HEK293 (cell line): ENCODE measurements around the gene RPS14.

ENCODE experiments used
- CTCF ChIA-PET: fragments of 350-600 bp; formaldehyde crosslinking; extraction: SDS; loops from one replicate; lab custom pipeline; 2021; ENCODE audit warnings: antibody characterized with exemption; lab: Yijun Ruan, JAX
- POLR2A ChIA-PET: fragments of 300-600 bp; formaldehyde crosslinking; extraction: SDS; loops from one replicate; lab custom pipeline; 2020; ENCODE audit warnings: antibody characterized with exemption, inconsistent platforms; lab: Yijun Ruan, JAX
- H3K27ac ChIP-seq: fragments of 200-500 bp; sonication (Bioruptor generic); 2 replicates; pipeline ENCODE4 v1.5.1; 2014; ENCODE audit warnings: low read depth, low read length, control low read depth, inconsistent platforms; ENCODE audit errors: extremely low read depth
- H3K36me3 ChIP-seq, 2 experiments: fragments of 200-500 bp in 1 of 2; sonication (Bioruptor generic) in 1 of 2; 1 replicate in 1 of 2; 2 replicates in 1 of 2; pipeline ENCODE4 v1.5.1; 2014 to 2017; ENCODE audit warnings: inconsistent platforms in 2 of 2, low read length in 2 of 2; ENCODE audit not compliant: control insufficient read depth in 2 of 2, insufficient read depth in 1 of 2
- H3K4me1 ChIP-seq: fragments of 200-500 bp; sonication (Bioruptor generic); 2 replicates; pipeline ENCODE4 v1.5.1; 2014; ENCODE audit warnings: mild to moderate bottlenecking, low read length, inconsistent platforms; ENCODE audit not compliant: control insufficient read depth, insufficient read depth
- H3K4me3 ChIP-seq: 2 replicates; pipeline ENCODE4 v1.5.1; 2011; ENCODE audit warnings: low read depth, mild to moderate bottlenecking, control low read depth, low read length, moderate library complexity
- H3K9me3 ChIP-seq: fragments of 200-500 bp; sonication (Bioruptor generic); 2 replicates; pipeline ENCODE4 v1.5.1; 2014; ENCODE audit warnings: low read depth, low read length, inconsistent platforms; ENCODE audit not compliant: control insufficient read depth, insufficient read depth
- GLI4 ChIP-seq: fragments of 450-650 bp; formaldehyde crosslinking; IDR thresholded peaks from 2 replicates; pipeline ENCODE4 v1.5.1; 2016; ENCODE audit warnings: missing biosample characterization, missing genetic modification characterization
- GLIS1 ChIP-seq: fragments of 450-650 bp; formaldehyde crosslinking; IDR thresholded peaks from 2 replicates; pipeline ENCODE4 v1.5.1; 2016; ENCODE audit warnings: missing biosample characterization, missing genetic modification characterization
- HOXC10 ChIP-seq: sonication (generic); formaldehyde crosslinking; IDR thresholded peaks from 2 replicates; pipeline ENCODE4 v1.8.1; 2023; ENCODE audit warnings: mild to moderate bottlenecking, missing genetic modification reagents
- KLF1 ChIP-seq: fragments of 450-650 bp; formaldehyde crosslinking; IDR thresholded peaks from 2 replicates; pipeline ENCODE4 v1.5.1; 2016; ENCODE audit warnings: missing biosample characterization, missing genetic modification characterization
- KLF10 ChIP-seq: fragments of 450-650 bp; IDR thresholded peaks from 2 replicates; pipeline ENCODE4 v1.5.1; 2018; ENCODE audit warnings: missing biosample characterization, mild to moderate bottlenecking, missing genetic modification characterization
- KLF8 ChIP-seq: fragments of 450-650 bp; formaldehyde crosslinking; IDR thresholded peaks from 2 replicates; pipeline ENCODE4 v1.5.1; 2016; ENCODE audit warnings: missing biosample characterization, missing genetic modification characterization
- SP3 ChIP-seq: fragments of 450-650 bp; formaldehyde crosslinking; IDR thresholded peaks from 2 replicates; pipeline ENCODE4 v1.5.1; 2016; ENCODE audit warnings: missing biosample characterization, missing genetic modification characterization
- TRIM28 ChIP-seq: IDR thresholded peaks from 2 replicates; pipeline ENCODE4 v1.6.1; 2011; ENCODE audit warnings: low read length, control low read depth, borderline replicate concordance
- ZBTB44 ChIP-seq: fragments of 450-650 bp; IDR thresholded peaks from 2 replicates; pipeline ENCODE4 v1.5.1; 2018; ENCODE audit warnings: missing biosample characterization, mild to moderate bottlenecking, missing genetic modification characterization
- ZFHX2 ChIP-seq: fragments of 450-650 bp; formaldehyde crosslinking; conservative IDR thresholded peaks from 2 replicates; pipeline ENCODE4 v1.5.1; 2016; ENCODE audit warnings: missing biosample characterization, missing genetic modification characterization
- ZFP69B ChIP-seq: fragments of 450-650 bp; formaldehyde crosslinking; IDR thresholded peaks from 2 replicates; pipeline ENCODE4 v1.5.1; 2016; ENCODE audit warnings: missing biosample characterization, missing genetic modification characterization
- ZIC2 ChIP-seq: fragments of 450-650 bp; formaldehyde crosslinking; IDR thresholded peaks from 2 replicates; pipeline ENCODE4 v1.5.1; 2016; ENCODE audit warnings: missing biosample characterization, missing genetic modification characterization
- ZNF112 ChIP-seq: fragments of 450-650 bp; formaldehyde crosslinking; IDR thresholded peaks from 2 replicates; pipeline ENCODE4 v1.5.0; 2017; ENCODE audit warnings: missing biosample characterization, missing genetic modification characterization
- ZNF302 ChIP-seq: fragments of 450-650 bp; formaldehyde crosslinking; IDR thresholded peaks from 2 replicates; pipeline ENCODE4 v1.5.1; 2016; ENCODE audit warnings: missing biosample characterization, missing genetic modification characterization, low read depth
- ZNF426 ChIP-seq: fragments of 450-650 bp; formaldehyde crosslinking; IDR thresholded peaks from 2 replicates; pipeline ENCODE4 v1.5.1; 2017; ENCODE audit warnings: missing biosample characterization, missing genetic modification characterization, mild to moderate bottlenecking, inconsistent platforms, moderate library complexity
- ZNF510 ChIP-seq: fragments of 450-650 bp; formaldehyde crosslinking; IDR thresholded peaks from 2 replicates; pipeline ENCODE4 v1.5.1; 2018; ENCODE audit warnings: mild to moderate bottlenecking, missing genetic modification characterization, missing biosample characterization; ENCODE audit not compliant: insufficient replicate concordance
- ZNF585B ChIP-seq: fragments of 450-650 bp; formaldehyde crosslinking; IDR thresholded peaks from 2 replicates; pipeline ENCODE4 v1.5.1; 2016; ENCODE audit warnings: missing biosample characterization, missing genetic modification characterization
- ZNF645 ChIP-seq: fragments of 450-650 bp; formaldehyde crosslinking; IDR thresholded peaks from 2 replicates; pipeline ENCODE4; 2016; ENCODE audit warnings: missing biosample characterization, missing genetic modification characterization
- ZNF664 ChIP-seq: fragments of 450-650 bp; formaldehyde crosslinking; IDR thresholded peaks from 2 replicates; pipeline ENCODE4 v1.5.1; 2016; ENCODE audit warnings: missing biosample characterization, missing genetic modification characterization
- ZNF777 ChIP-seq: fragments of 450-650 bp; formaldehyde crosslinking; IDR thresholded peaks from 2 replicates; pipeline ENCODE4 v1.5.1; 2017; ENCODE audit warnings: missing biosample characterization, missing genetic modification characterization, borderline replicate concordance
- ZXDB ChIP-seq: fragments of 450-650 bp; formaldehyde crosslinking; IDR thresholded peaks from 2 replicates; pipeline ENCODE4 v1.5.1; 2016; ENCODE audit warnings: missing biosample characterization, missing genetic modification characterization
- TF ChIP-seq, protein P1 (sequence below): fragments of 450-650 bp; formaldehyde crosslinking; IDR thresholded peaks from 2 replicates; pipeline ENCODE4 v1.5.1; 2016; ENCODE audit warnings: missing biosample characterization, missing genetic modification characterization
- TF ChIP-seq, protein P2 (sequence below): fragments of 450-650 bp; formaldehyde crosslinking; IDR thresholded peaks from 2 replicates; pipeline ENCODE4 v1.5.1; 2016; ENCODE audit warnings: missing biosample characterization, missing genetic modification characterization
- TF ChIP-seq, protein P3 (sequence below): fragments of 450-650 bp; formaldehyde crosslinking; IDR thresholded peaks from 2 replicates; pipeline ENCODE4 v1.5.1; 2016; ENCODE audit warnings: missing biosample characterization, missing genetic modification characterization

RPS14 gene

DNA sequence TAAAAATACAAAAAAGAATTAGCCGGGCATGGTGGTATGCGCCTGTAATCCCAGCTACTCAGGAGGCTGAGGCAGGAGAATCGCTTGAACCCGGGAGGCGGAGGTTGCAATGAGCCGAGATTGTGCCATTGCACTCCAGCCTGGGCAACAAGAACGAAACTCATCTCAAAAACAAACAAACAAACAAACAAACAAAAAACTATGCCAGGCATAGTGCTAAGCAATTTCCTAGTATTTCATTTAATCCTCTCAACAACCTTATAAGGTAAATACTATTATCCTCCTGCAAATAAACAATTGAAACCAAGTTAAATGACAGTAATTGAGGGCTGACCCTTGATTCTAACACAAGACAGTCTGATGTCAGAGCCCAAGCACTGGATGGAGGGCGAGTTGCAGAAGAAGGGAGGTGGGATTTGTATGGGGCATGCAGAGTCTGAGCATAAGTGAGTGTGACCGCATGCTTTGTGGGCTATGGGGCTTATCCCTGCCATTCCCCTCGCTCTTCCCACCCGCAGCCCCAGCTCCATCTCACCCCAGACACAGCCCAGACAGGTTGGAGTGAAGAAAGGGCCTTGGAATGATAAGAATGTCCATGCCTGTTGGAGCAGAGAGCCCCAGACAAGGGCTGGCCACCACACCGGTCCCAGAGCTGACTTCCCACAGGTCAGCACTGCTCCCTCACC, 24.3 kb upstream of the RPS14 start:
- POLR2A ChIA-PET, result interaction anchor here (0.6 to 0.7 kb wide), 3 partner anchors 11 to 418 kb away, joined by 3 to 5 read pairs (median 3); no protein-coding TSS in a partner anchor
- no peaks in the 10 kb centered on the region for H3K9me3 ChIP-seq
- CTCF ChIA-PET, result interaction anchor here (0.6 to 1.3 kb wide), 2 partner anchors 15 to 77 kb away, joined by 3 read pairs; no protein-coding TSS in a partner anchor
- no peaks in the 10 kb centered on the region for H3K4me1 ChIP-seq
- no peak overlapping the region for H3K4me3 ChIP-seq
- H3K36me3 ChIP-seq, result no peaks in the 10 kb centered on the region
- H3K27ac ChIP-seq, result no peak overlapping the region
- TF ChIP-seq, protein P1, sequence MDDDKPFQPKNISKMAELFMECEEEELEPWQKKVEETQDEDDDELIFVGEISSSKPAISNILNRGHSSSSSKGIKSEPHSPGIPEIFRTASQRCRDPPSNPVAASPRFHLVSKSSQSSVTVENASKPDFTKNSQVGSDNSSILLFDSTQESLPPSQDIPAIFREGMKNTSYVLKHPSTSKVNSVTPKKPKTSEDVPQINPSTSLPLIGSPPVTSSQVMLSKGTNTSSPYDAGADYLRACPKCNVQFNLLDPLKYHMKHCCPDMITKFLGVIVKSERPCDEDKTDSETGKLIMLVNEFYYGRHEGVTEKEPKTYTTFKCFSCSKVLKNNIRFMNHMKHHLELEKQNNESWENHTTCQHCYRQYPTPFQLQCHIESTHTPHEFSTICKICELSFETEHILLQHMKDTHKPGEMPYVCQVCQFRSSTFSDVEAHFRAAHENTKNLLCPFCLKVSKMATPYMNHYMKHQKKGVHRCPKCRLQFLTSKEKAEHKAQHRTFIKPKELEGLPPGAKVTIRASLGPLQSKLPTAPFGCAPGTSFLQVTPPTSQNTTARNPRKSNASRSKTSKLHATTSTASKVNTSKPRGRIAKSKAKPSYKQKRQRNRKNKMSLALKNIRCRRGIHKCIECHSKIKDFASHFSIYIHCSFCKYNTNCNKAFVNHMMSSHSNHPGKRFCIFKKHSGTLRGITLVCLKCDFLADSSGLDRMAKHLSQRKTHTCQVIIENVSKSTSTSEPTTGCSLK (tag by site-specific recombination), result no peak
- TF ChIP-seq ZNF510 (tag by site-specific recombination), result no peak
- no peak for TF ChIP-seq KLF1 (tag by site-specific recombination)
- no peak for TF ChIP-seq ZNF585B (tag by site-specific recombination)
- TF ChIP-seq HOXC10 (CRISPR knock-in tag), result no peak
- TF ChIP-seq GLI4 (tag by site-specific recombination), result no peak
- TF ChIP-seq ZNF664 (tag by site-specific recombination), result peak; percentile 95
- no peak for TF ChIP-seq ZNF302

GRCh38 chr5:150469718-150470469, 20.4 kb upstream of the RPS14 start:
- CTCF ChIA-PET, result no interaction called here
- no peaks in the 10 kb centered on the region for H3K4me1 ChIP-seq
- no peak overlapping the region for H3K4me3 ChIP-seq
- no peak overlapping the region for H3K27ac ChIP-seq
- POLR2A ChIA-PET, result no interaction called here
- no peaks in the 10 kb centered on the region for H3K9me3 ChIP-seq
- no peaks in the 10 kb centered on the region for H3K36me3 ChIP-seq
- TF ChIP-seq ZFHX2 (tag by site-specific recombination) (no peak), KLF8 (no peak), ZNF777 (tag by site-specific recombination) (no peak), ZFP69B (tag by site-specific recombination) (no peak), ZXDB (no peak), SP3 (tag by site-specific recombination) (no peak), ZNF426 (no peak), GLIS1 (peak; percentile 57), ZBTB44 (tag by site-specific recombination) (no peak), ZNF645 (tag by site-specific recombination) (no peak), TRIM28 (no peak), ZNF302 (no peak), ZNF585B (tag by site-specific recombination) (no peak), ZIC2 (tag by site-specific recombination) (peak; percentile 83), KLF10 (tag by site-specific recombination) (no peak), ZNF112 (tag by site-specific recombination) (no peak)
- TF ChIP-seq, protein P2, sequence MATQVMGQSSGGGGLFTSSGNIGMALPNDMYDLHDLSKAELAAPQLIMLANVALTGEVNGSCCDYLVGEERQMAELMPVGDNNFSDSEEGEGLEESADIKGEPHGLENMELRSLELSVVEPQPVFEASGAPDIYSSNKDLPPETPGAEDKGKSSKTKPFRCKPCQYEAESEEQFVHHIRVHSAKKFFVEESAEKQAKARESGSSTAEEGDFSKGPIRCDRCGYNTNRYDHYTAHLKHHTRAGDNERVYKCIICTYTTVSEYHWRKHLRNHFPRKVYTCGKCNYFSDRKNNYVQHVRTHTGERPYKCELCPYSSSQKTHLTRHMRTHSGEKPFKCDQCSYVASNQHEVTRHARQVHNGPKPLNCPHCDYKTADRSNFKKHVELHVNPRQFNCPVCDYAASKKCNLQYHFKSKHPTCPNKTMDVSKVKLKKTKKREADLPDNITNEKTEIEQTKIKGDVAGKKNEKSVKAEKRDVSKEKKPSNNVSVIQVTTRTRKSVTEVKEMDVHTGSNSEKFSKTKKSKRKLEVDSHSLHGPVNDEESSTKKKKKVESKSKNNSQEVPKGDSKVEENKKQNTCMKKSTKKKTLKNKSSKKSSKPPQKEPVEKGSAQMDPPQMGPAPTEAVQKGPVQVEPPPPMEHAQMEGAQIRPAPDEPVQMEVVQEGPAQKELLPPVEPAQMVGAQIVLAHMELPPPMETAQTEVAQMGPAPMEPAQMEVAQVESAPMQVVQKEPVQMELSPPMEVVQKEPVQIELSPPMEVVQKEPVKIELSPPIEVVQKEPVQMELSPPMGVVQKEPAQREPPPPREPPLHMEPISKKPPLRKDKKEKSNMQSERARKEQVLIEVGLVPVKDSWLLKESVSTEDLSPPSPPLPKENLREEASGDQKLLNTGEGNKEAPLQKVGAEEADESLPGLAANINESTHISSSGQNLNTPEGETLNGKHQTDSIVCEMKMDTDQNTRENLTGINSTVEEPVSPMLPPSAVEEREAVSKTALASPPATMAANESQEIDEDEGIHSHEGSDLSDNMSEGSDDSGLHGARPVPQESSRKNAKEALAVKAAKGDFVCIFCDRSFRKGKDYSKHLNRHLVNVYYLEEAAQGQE, result peak; percentile 88
- TF ChIP-seq, protein P3, sequence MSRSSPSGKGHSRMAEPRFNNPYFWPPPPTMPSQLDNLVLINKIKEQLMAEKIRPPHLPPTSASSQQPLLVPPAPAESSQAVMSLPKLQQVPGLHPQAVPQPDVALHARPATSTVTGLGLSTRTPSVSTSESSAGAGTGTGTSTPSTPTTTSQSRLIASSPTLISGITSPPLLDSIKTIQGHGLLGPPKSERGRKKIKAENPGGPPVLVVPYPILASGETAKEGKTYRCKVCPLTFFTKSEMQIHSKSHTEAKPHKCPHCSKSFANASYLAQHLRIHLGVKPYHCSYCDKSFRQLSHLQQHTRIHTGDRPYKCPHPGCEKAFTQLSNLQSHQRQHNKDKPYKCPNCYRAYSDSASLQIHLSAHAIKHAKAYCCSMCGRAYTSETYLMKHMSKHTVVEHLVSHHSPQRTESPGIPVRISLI (tag by site-specific recombination), result no peak
